K562 (cell line): ENCODE measurements around the gene IRAG1.

Experiments used
- BACH1 ChIP-seq: fragments of 200-800 bp; sonication (Bioruptor generic); IDR thresholded peaks from 2 replicates; pipeline ENCODE4 v1.6.1; 2016; ENCODE audit warnings: missing genetic modification characterization, missing compliant biosample characterization
- BCL6 ChIP-seq: fragments of 250-450 bp; sonication (Bioruptor Pico); IDR thresholded peaks from 2 replicates; pipeline ENCODE4 v1.4.0; 2020
- PCBP2 ChIP-seq: fragments of 200-400 bp; formaldehyde crosslinking; IDR thresholded peaks from 2 replicates; pipeline ENCODE4 v1.6.1; 2018; ENCODE audit warnings: low read length, low read depth, mild to moderate bottlenecking, moderate library complexity; ENCODE audit not compliant: poor library complexity, severe bottlenecking
- RAD21 ChIP-seq, 2 experiments: fragments of 250-450 bp in 1 of 2; fragments of 450-650 bp in 1 of 2; sonication (Bioruptor Pico) in 1 of 2; formaldehyde crosslinking in 1 of 2; IDR thresholded peaks in 1 of 2; conservative IDR thresholded peaks in 1 of 2; 2 replicates each; pipeline versions ENCODE4 v1.4.0 to v1.8.0; 2020 to 2022; ENCODE audit warnings: mild to moderate bottlenecking in 2 of 2, moderate library complexity in 1 of 2
- TAF15 ChIP-seq: fragments of 200-400 bp; formaldehyde crosslinking; IDR thresholded peaks from 2 replicates; pipeline ENCODE4 v1.6.1; 2017; ENCODE audit warnings: mild to moderate bottlenecking, low read depth, low read length, moderate library complexity
- ZNF24 ChIP-seq: fragments of 450-650 bp; IDR thresholded peaks from 2 replicates; pipeline ENCODE4 v1.6.1; 2016

- TF ChIP-seq RAD21 (CRISPR knock-in tag; conservative IDR thresholded peaks at IDR 0.05 in 1 of 2, IDR thresholded peaks at IDR 0.05 in 1 of 2) (no peak), BACH1 (tag) (no peak), BCL6 (CRISPR knock-in tag) (no peak), TAF15 (no peak), ZNF24 (no peak), PCBP2 (no peak)
These were observed 42.9 kb downstream of the IRAG1 start for GRCh38 chr11:10650630-10651029.
